ENCODE measurements around the gene TUSC1. TPM values are rescaled to one million over a fixed set of nuclear protein-coding genes. Genes with fewer than 3 reads are reported as not detected.
"Not testable (repeated sequence)": the region's sequence is repeated elsewhere in the genome, so short reads cannot be mapped to it uniquely, and the experiment has no call there.

The TUSC1 gene
- polyA plus RNA-seq, 3 donors = 15.7 to 20.2 (median 16.6) TPM

DNA sequence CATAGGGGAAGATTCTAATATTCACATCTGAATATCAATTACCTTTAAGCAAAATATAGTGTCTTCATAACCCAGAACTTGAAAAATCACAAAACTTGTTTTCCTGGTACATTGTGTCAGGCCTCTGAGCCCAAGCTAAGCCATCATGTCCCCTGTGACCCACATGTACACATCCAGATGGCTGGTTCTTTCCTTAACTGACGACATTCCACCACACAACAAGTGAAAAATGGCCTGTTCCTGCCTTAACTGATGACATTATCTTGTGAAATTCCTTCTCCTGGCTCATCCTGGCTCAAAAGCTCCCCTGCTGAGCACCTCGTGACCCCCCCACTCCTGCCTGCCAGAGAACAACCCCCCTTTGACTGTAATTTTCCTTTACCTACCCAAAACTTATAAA, 2.4 kb downstream of the TUSC1 start:
- not testable (repeated sequence) for DNase-seq (ENCODE audit: extremely low read depth in 1 of 11, low read depth in 9 of 11, low spot score in 4 of 11)

DNA sequence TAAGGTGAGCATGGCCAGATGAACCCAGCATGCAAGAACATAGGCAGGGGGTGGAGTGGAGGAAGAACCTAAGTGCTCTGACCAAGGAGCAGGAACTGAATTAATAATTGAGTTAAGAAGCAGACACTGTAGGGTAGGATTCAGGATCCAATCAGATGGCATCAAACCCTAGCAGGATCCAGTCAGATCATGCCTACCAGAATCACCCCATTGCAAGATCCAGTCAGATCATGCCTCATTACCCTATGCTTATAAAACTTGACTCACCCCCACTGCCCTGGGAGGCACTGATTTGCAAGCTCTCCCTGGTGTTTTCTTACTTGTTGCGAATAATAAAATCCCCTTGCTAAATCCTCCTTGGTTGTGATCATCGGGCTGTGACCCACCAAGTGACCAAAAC, 19.7 kb downstream of the TUSC1 start:
- DNase-seq (ENCODE audit: extremely low read depth in 1 of 11, low read depth in 9 of 11, low spot score in 4 of 11) = no peak

DNA sequence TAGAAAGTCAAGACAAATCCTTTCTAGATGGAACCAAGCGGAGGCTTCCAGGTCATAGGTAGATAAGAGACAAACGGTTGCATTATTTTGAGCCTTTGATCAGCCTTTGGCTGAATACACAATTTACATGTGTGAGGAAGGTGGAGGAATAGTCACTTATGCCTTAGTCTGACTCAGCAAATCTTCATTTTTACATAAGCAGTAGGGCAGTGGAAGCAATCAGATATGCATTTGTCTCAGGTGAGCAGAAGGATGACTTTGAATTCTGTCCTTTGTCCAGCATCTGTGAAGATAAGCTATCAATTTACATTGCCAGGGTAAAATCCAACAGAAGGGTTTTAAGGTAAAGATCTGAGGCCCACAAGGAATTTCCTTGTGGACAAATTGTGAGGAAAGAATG, 23.8 kb downstream of the TUSC1 start:
- DNase-seq (ENCODE audit: extremely low read depth in 1 of 11, low read depth in 9 of 11, low spot score in 4 of 11) = no peak

DNA sequence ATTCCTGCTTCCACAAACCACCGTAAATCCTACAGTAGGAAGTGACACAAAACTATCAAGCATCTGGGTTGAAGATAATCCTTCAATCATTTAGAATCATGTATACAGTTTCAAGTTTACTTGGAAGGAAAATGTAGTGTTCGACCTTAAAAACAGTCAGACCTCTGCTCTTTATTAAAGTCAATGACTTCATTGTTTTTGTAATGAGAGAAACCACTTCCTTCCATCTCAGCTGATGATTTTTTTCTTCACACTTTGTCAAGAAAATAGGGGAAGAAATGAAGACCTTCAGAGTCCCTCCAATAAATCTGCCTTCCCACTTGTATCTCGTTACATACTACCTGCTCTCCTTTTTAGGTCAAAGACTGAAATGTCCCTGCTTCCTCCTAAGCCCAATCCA, 30.1 kb downstream of the TUSC1 start:
- DNase-seq (ENCODE audit: extremely low read depth in 1 of 11, low read depth in 9 of 11, low spot score in 4 of 11) = no peak

- DNase-seq (ENCODE audit: extremely low read depth in 1 of 11, low read depth in 9 of 11, low spot score in 4 of 11) = no peak
Observed at GRCh38 chr9:25636026-25636425, 42.2 kb downstream of the TUSC1 start.

DNA sequence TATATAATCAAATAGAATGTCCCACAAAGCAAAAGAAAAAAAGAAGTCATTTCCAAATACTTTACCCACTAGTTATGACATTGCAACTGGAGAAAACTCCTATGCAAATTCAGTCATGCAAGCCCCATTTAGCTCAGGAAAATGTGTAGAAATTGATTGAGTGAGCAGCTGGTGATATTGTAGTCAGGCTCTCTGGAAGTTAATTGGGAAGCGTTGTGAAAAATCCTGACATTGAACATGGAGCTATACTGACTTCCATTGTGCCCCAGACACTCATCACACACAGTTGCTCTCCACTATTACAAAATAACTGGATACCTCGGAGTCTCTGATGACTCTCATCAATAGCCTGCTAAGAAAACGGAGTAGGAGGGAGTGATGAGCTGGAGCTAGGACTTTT, 49.0 kb downstream of the TUSC1 start:
- no peak for DNase-seq (ENCODE audit: extremely low read depth in 1 of 11, low read depth in 9 of 11, low spot score in 4 of 11)

Measured in renal cortex interstitium (tissue), 11 donors.